HG03196 (cell line): Measurements from ENCODE around the gene TMEM141.
"Not testable (repeated sequence)": the region's sequence is repeated elsewhere in the genome, so short reads cannot be mapped to it uniquely, and the experiment has no call there.

Experiments
- ATAC-seq: cut with Tn5 transposase; IDR thresholded peaks from one replicate; pipeline ENCODE4 v1.9.1; 2021; ENCODE audit not compliant: unreplicated experiment

The TMEM141 gene

GRCh38 chr9:136755302-136756133 is 35.6 kb upstream of the TMEM141 start:
- ATAC-seq, result not testable (repeated sequence)

- no peak for ATAC-seq
These were observed 35.1 kb upstream of the TMEM141 start for GRCh38 chr9:136756134-136756438.

- no peak for ATAC-seq
These were observed 34.3 kb upstream of the TMEM141 start for GRCh38 chr9:136756836-136757235.

GRCh38 chr9:136757328-136757727 is 33.8 kb upstream of the TMEM141 start:
- ATAC-seq, result no peak

GRCh38 chr9:136757751-136758140 is 33.4 kb upstream of the TMEM141 start:
- no peak for ATAC-seq

GRCh38 chr9:136759001-136759400 is 32.1 kb upstream of the TMEM141 start:
- ATAC-seq, result no peak

- ATAC-seq, result no peak
These were observed 31.5 kb upstream of the TMEM141 start for GRCh38 chr9:136759436-136760325.

- no peak for ATAC-seq
These were observed 30.7 kb upstream of the TMEM141 start for GRCh38 chr9:136760424-136760823.

- not testable (repeated sequence) for ATAC-seq
These were observed 30.2 kb upstream of the TMEM141 start for GRCh38 chr9:136760834-136761544.

GRCh38 chr9:136761545-136761981 is 29.6 kb upstream of the TMEM141 start:
- no peak for ATAC-seq

- ATAC-seq, result no peak
These were observed 28.9 kb upstream of the TMEM141 start for GRCh38 chr9:136762221-136762691.

- ATAC-seq, result no peak
These were observed 28.1 kb upstream of the TMEM141 start for GRCh38 chr9:136762915-136763648.

- ATAC-seq, result no peak
These were observed 27.5 kb upstream of the TMEM141 start for GRCh38 chr9:136763649-136764035.

- no peak for ATAC-seq
These were observed 26.7 kb upstream of the TMEM141 start, which contains the start of gene LCN15 for GRCh38 chr9:136764301-136764891. TSS of gene LCN15 (minus strand) at chr9:136764518. CDS start at chr9:136764488, 30 bp downstream.

- ATAC-seq, result no peak
These were observed 26.1 kb upstream of the TMEM141 start for GRCh38 chr9:136765041-136765440.

GRCh38 chr9:136765745-136766409 is 25.3 kb upstream of the TMEM141 start:
- not testable (repeated sequence) for ATAC-seq

- not testable (repeated sequence) for ATAC-seq
These were observed 24.6 kb upstream of the TMEM141 start for GRCh38 chr9:136766410-136767120.

- no peak for ATAC-seq
These were observed 21.4 kb upstream of the TMEM141 start for GRCh38 chr9:136769710-136770191.
